ENCODE data around the gene SPDEF.
A peak's percentile ranks its signal among the peaks of the same experiment; 100 is the strongest.

Gene SPDEF

GRCh38 chr6:34535646-34536045, 20.5 kb downstream of the SPDEF start:
- TF ChIP-seq CTCF (conservative IDR thresholded peaks at IDR 0.05) = no peak

GRCh38 chr6:34535199-34535598, 20.9 kb downstream of the SPDEF start:
- peak overlapping the region; percentile 100 for H3K27ac ChIP-seq
- TF ChIP-seq CTCF (conservative IDR thresholded peaks at IDR 0.05) = no peak

More at GRCh38 chr6:34535646-34536045, 20.5 kb downstream of the SPDEF start:
- peak overlapping the region; percentile 100 for H3K27ac ChIP-seq

GRCh38 chr6:34534656-34535055, 21.5 kb downstream of the SPDEF start:
- peak overlapping the region; percentile 100 for H3K27ac ChIP-seq
- TF ChIP-seq CTCF (conservative IDR thresholded peaks at IDR 0.05) = no peak

- no peak for TF ChIP-seq CTCF (conservative IDR thresholded peaks at IDR 0.05)
- H3K27ac ChIP-seq = peak overlapping the region; percentile 100
Observed at GRCh38 chr6:34534146-34534545, 22.0 kb downstream of the SPDEF start.

- H3K27ac ChIP-seq = peak overlapping the region; percentile 100
- TF ChIP-seq CTCF (conservative IDR thresholded peaks at IDR 0.05) = no peak
Observed at GRCh38 chr6:34532230-34532629, 23.9 kb downstream of the SPDEF start.

GRCh38 chr6:34531580-34532201, 24.4 kb downstream of the SPDEF start:
- H3K27ac ChIP-seq = peak overlapping the region; percentile 100; the same call in 1 of the 2 replicates
- TF ChIP-seq CTCF (conservative IDR thresholded peaks at IDR 0.05) = no peak

- TF ChIP-seq CTCF (conservative IDR thresholded peaks at IDR 0.05) = no peak
- H3K27ac ChIP-seq = peak overlapping the region; percentile 100
Observed at GRCh38 chr6:34530753-34531365, 25.3 kb downstream of the SPDEF start.

Measured in VCaP (cell line).